HCT116 (cell line): Measurements from ENCODE around the gene MXD3. TPM values are rescaled to one million over a fixed set of nuclear protein-coding genes. Genes with fewer than 3 reads are reported as not detected.

Experiments
- ATAC-seq: fragments of 200-7000 bp; cut with Tn5 transposase; 2 replicates; pipeline ENCODE4 v1.9.1; 2020; ENCODE audit warnings: mild to moderate bottlenecking, moderate library complexity
- BruUV-seq: library from RNA; stranded (reverse); fragments of 400-500 nt; replicated peaks from 2 replicates; lab custom pipeline; 2021; lab: Mats Ljungman, UMichigan
- CTCF ChIA-PET: fragments of 300-600 bp; sonication (Branson Sonifier 250); formaldehyde crosslinking; loops from one replicate; lab custom pipeline; 2021; ENCODE audit warnings: antibody characterized with exemption; lab: Charles Lee
- POLR2A ChIA-PET: fragments of 300-600, 350-600 bp; sonication (Branson Sonifier 250); formaldehyde crosslinking; loops from one replicate; lab custom pipeline; 2021; ENCODE audit warnings: antibody characterized with exemption; lab: Charles Lee
- RAD21 ChIA-PET, 2 experiments: fragments of 300-600 bp; sonication (Branson Sonifier 250); formaldehyde crosslinking; loops; one replicate each; lab custom pipeline; 2023; ENCODE audit warnings: low total read pairs in 2 of 2; ENCODE audit not compliant: uncharacterized antibody in 2 of 2, unreplicated experiment in 2 of 2, low non-redundant PET in 1 of 2; lab: Charles Lee
- DNase-seq: peaks from one replicate; pipeline ENCODE4 v3.0.0-alpha.2; 2010; ENCODE audit warnings: low read depth, low spot score
- H2AFZ ChIP-seq: fragments of 200-600 bp; shearing (Covaris generic), sonication (generic); 2 replicates; pipeline ENCODE4 v1.6.1; 2017; ENCODE audit warnings: low read depth, mixed run types, mixed read lengths, antibody characterized with exemption, low read length; ENCODE audit not compliant: poor library complexity, severe bottlenecking
- H3K27ac ChIP-seq: 2 replicates; pipeline ENCODE4 v1.5.1; 2012; ENCODE audit warnings: low read depth, low read length
- H3K27me3 ChIP-seq: fragments of 200-600 bp; sonication (generic); 2 replicates; pipeline ENCODE4 v1.6.1; 2016; ENCODE audit warnings: mixed run types, low read length, mixed read lengths; ENCODE audit not compliant: insufficient read depth
- H3K36me3 ChIP-seq, 2 experiments: fragments of 200-500 bp in 1 of 2; fragments of 200-600 bp in 1 of 2; sonication (Bioruptor generic) in 1 of 2; sonication (generic) in 1 of 2; 2 replicates each; pipeline versions ENCODE4 v1.5.1 to v1.6.1; 2014 to 2016; ENCODE audit warnings: low read length in 2 of 2, inconsistent platforms in 1 of 2, mixed read lengths in 1 of 2, mixed run types in 1 of 2; ENCODE audit not compliant: insufficient read depth in 2 of 2, control insufficient read depth in 1 of 2
- H3K4me1 ChIP-seq, 2 experiments: fragments of 200-600 bp in 1 of 2; sonication (generic) in 1 of 2; 2 replicates each; pipeline versions ENCODE4 v1.5.1 to v1.6.1; 2012 to 2017; ENCODE audit warnings: low read length in 2 of 2, inconsistent platforms in 1 of 2, mild to moderate bottlenecking in 1 of 2, mixed read lengths in 1 of 2, mixed run types in 1 of 2, moderate library complexity in 1 of 2; ENCODE audit not compliant: insufficient read depth in 2 of 2, control insufficient read depth in 1 of 2
- H3K4me2 ChIP-seq: fragments of 200-600 bp; sonication (generic); 2 replicates; pipeline ENCODE4 v1.6.1; 2017; ENCODE audit warnings: mixed run types, low read length, mixed read lengths
- H3K4me3 ChIP-seq, 2 experiments: fragments of 200-600 bp in 1 of 2; sonication (generic) in 1 of 2; replicated peaks in 1 of 2; 2 replicates each; pipeline ENCODE4 v1.5.1; 2011 to 2016; ENCODE audit warnings: low read length in 2 of 2, control low read depth in 1 of 2, low read depth in 1 of 2, mild to moderate bottlenecking in 1 of 2, mixed read lengths in 1 of 2, mixed run types in 1 of 2
- H3K79me2 ChIP-seq: fragments of 200-600 bp; sonication (generic); 2 replicates; pipeline ENCODE4 v1.6.1; 2017; ENCODE audit warnings: mild to moderate bottlenecking, mixed run types, low read length, moderate library complexity, mixed read lengths; ENCODE audit not compliant: insufficient read depth
- H3K9ac ChIP-seq: fragments of 200-600 bp; sonication (generic); 2 replicates; pipeline ENCODE4 v1.6.1; 2016; ENCODE audit warnings: low read length, mixed read lengths
- H3K9me2 ChIP-seq: fragments of 200-600 bp; sonication (generic), shearing (Covaris generic); 2 replicates; pipeline ENCODE4 v1.6.1; 2017; ENCODE audit warnings: mixed run types, mild to moderate bottlenecking, moderate library complexity; ENCODE audit not compliant: insufficient read depth
- H3K9me3 ChIP-seq, 2 experiments: fragments of 200-500 bp in 1 of 2; fragments of 200-600 bp in 1 of 2; sonication (Bioruptor generic) in 1 of 2; sonication (generic) in 1 of 2; 2 replicates each; pipeline ENCODE4 v1.6.1; 2014 to 2017; ENCODE audit warnings: low read length in 2 of 2, mixed read lengths in 2 of 2, inconsistent platforms in 1 of 2, low read depth in 1 of 2, mild to moderate bottlenecking in 1 of 2, mixed run types in 1 of 2, moderate library complexity in 1 of 2; ENCODE audit not compliant: control insufficient read depth in 1 of 2, insufficient read depth in 1 of 2
- H4K20me1 ChIP-seq: fragments of 200-600 bp; sonication (generic), shearing (Covaris generic); 2 replicates; pipeline ENCODE4 v1.6.1; 2017; ENCODE audit warnings: mixed run types, mild to moderate bottlenecking, moderate library complexity; ENCODE audit not compliant: insufficient read depth
- ELF1 ChIP-seq: IDR thresholded peaks from 2 replicates; pipeline ENCODE4 v1.6.1; 2012; ENCODE audit warnings: low read depth, borderline replicate concordance
- EZH2phosphoT487 ChIP-seq: fragments of 200-600 bp; IDR thresholded peaks from 2 replicates; pipeline ENCODE4 v1.6.1; 2018; ENCODE audit warnings: antibody characterized with exemption, borderline replicate concordance
- POLR2AphosphoS5 ChIP-seq: IDR thresholded peaks from 2 replicates; pipeline ENCODE4 v1.6.1; 2011; ENCODE audit warnings: mild to moderate bottlenecking, low read depth, low read length, moderate library complexity
- RAD21 ChIP-seq: IDR thresholded peaks from 2 replicates; pipeline ENCODE4 v1.6.1; 2012; ENCODE audit warnings: low read depth, mild to moderate bottlenecking
- SIN3A ChIP-seq: IDR thresholded peaks from 2 replicates; pipeline ENCODE4 v1.6.1; 2012; ENCODE audit warnings: low read depth
- SP1 ChIP-seq: IDR thresholded peaks from 2 replicates; pipeline ENCODE4 v1.6.1; 2012; ENCODE audit warnings: low read depth
- SRF ChIP-seq: IDR thresholded peaks from 2 replicates; pipeline ENCODE4 v1.6.1; 2012; ENCODE audit warnings: low read depth
- ZFX ChIP-seq: fragments of 450-650 bp; IDR thresholded peaks from 2 replicates; pipeline ENCODE4 v1.6.1; 2017
- intact Hi-C: fragments of 100-400 bp; cut with micrococcal nuclease; formaldehyde crosslinking; loops from 2 replicates; pipeline ENCODE4 v1.10.0; 2022
- total RNA-seq: library from RNA; stranded (reverse); gene quantifications from one replicate; pipeline ENCODE4 v1.2.1, GENCODE V29; 2021; ENCODE audit not compliant: unreplicated experiment
- TF ChIP-seq, protein P1 (sequence below): IDR thresholded peaks from 2 replicates; pipeline ENCODE4 v1.6.1; 2012
- TF ChIP-seq, protein P2 (sequence below): IDR thresholded peaks from 2 replicates; pipeline ENCODE4 v1.6.1; 2012
- TF ChIP-seq, protein P3 (sequence below): IDR thresholded peaks from 2 replicates; pipeline ENCODE4 v1.6.1; 2011; ENCODE audit warnings: mild to moderate bottlenecking, low read length, moderate library complexity; ENCODE audit not compliant: insufficient replicate concordance; ENCODE audit errors: extremely low read depth

MXD3 gene
- total RNA-seq, 1 experiment from 2014 or later = 37.6 TPM

GRCh38 chr5:177288191-177288590, 23.5 kb downstream of the MXD3 start:
- POLR2A ChIA-PET = no interaction called here

More at GRCh38 chr5:177288191-177288590, 23.5 kb downstream of the MXD3 start:
- Histone ChIP-seq H3K36me3 (peaks cover 26 to 34% of the 10 kb centered on the region in 2 experiments; a peak in 3 of 4 replicates), H3K79me2 (no peaks in the 10 kb centered on the region), H3K4me1 (no peaks in the 10 kb centered on the region), H4K20me1 (no peaks in the 10 kb centered on the region), H3K27me3 (no peaks in the 10 kb centered on the region), H3K9ac (no peak overlapping the region), H2AFZ (no peak overlapping the region), H3K4me2 (no peak overlapping the region), H3K9me2 (no peaks in the 10 kb centered on the region), H3K4me3 (no peak overlapping the region), H3K27ac (no peak overlapping the region), H3K9me3 (no peaks in the 10 kb centered on the region)
- BruUV-seq = no TSS peak
- RAD21 ChIA-PET = no interaction called here
- no peak for DNase-seq
- no peak for TF ChIP-seq SRF
- TF ChIP-seq EZH2phosphoT487 = no peak
- no peak for TF ChIP-seq ZFX
- TF ChIP-seq, protein P1, sequence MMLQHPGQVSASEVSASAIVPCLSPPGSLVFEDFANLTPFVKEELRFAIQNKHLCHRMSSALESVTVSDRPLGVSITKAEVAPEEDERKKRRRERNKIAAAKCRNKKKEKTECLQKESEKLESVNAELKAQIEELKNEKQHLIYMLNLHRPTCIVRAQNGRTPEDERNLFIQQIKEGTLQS = no peak
- TF ChIP-seq SIN3A = no peak
- TF ChIP-seq, protein P2, sequence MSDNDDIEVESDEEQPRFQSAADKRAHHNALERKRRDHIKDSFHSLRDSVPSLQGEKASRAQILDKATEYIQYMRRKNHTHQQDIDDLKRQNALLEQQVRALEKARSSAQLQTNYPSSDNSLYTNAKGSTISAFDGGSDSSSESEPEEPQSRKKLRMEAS = no peak
- TF ChIP-seq, protein P3, sequence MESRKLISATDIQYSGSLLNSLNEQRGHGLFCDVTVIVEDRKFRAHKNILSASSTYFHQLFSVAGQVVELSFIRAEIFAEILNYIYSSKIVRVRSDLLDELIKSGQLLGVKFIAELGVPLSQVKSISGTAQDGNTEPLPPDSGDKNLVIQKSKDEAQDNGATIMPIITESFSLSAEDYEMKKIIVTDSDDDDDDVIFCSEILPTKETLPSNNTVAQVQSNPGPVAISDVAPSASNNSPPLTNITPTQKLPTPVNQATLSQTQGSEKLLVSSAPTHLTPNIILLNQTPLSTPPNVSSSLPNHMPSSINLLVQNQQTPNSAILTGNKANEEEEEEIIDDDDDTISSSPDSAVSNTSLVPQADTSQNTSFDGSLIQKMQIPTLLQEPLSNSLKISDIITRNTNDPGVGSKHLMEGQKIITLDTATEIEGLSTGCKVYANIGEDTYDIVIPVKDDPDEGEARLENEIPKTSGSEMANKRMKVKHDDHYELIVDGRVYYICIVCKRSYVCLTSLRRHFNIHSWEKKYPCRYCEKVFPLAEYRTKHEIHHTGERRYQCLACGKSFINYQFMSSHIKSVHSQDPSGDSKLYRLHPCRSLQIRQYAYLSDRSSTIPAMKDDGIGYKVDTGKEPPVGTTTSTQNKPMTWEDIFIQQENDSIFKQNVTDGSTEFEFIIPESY = no peak
- TF ChIP-seq POLR2AphosphoS5 = no peak
- TF ChIP-seq ELF1 = no peak
- TF ChIP-seq SP1 = no peak
- TF ChIP-seq RAD21 = no peak
- CTCF ChIA-PET = no interaction called here
- no peak for ATAC-seq
- intact Hi-C loops = no loop called here
